Stimulated activated CD8-positive, alpha-beta memory T cell treated with anti-CD3 and anti-CD28 coated beads, Interleukin-15, amount 100 ng/mL, for 48 hours (primary cell): Measurements from ENCODE around the gene RPN1.
A peak's percentile ranks its signal among the peaks of the same experiment; 100 is the strongest.

Source experiments
- DNase-seq, 2 donors: peaks; one replicate each; pipeline ENCODE4 v3.0.0-alpha.2; 2020; ENCODE audit warnings: low read depth in 2 of 2

The RPN1 gene

DNA sequence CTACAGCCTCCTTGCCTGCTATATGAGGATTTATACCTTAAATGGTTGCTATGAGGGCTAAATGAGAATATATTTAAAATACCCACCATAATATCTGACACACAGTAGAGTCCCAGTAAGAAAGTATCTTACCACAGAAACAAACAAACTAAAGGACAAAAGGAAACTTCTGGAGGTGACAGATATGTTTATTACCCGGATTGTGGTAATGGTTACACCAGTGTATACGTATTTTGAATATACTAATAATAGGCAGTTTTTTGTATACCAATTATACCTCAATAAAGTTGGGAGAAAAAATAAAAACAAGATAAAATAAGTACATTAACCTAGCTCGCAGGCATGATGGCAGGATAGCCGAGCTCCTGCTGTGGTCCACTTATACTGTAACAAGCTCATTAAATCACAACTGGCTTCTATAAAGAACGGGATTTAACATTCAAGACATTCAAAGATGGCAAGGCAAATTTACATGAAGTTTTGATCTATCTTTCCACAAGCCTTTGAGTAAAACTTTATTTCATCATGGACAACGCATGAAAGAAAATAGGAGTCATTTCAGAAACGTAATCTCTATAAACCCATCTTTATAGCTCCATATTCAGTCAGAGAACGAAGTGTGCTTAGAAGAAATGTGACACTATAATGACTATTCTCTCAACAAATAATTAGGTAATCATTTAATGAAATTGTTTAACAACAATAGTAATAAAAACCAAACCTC is 1.5 kb downstream of the RPN1 start:
- no peak for DNase-seq

DNA sequence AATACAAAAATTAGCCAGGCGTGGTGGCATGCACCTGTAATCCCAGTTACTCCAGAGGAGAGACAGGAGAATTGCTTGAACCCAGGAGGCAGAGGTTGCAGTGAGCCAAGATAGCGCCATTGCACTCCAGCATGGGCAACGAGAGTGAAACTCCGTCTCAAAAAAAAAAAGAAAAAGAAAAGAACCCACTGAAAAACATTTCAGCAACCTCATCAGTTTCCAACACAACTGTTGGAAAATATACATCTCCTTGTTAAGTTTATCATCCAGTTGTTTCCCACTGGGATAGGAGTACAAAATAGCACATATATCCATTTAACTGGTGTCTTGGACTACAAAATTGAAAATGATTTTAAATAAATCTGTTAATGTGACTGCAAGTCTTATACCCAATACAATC is 2.2 kb downstream of the RPN1 start:
- no peak for DNase-seq

DNA sequence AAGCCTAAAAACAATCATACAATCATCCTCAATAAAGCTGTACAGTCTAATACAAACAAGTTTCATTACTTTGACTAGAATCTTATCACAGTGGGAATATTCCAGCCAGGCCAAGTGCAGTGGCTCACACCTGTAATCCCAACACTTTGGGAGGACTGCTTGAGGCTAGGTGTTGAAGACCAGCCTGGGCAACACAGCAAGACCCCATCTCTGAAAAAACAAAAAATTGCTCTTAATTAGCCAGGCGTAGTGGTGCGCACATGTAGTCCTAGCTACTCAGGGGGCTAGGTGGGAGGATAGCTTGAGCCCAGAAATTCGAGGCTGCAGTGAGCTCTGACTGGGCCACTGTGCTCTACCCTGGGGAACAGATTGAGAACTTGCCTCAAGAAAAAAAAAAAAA is 3.3 kb downstream of the RPN1 start:
- no peak for DNase-seq

DNA sequence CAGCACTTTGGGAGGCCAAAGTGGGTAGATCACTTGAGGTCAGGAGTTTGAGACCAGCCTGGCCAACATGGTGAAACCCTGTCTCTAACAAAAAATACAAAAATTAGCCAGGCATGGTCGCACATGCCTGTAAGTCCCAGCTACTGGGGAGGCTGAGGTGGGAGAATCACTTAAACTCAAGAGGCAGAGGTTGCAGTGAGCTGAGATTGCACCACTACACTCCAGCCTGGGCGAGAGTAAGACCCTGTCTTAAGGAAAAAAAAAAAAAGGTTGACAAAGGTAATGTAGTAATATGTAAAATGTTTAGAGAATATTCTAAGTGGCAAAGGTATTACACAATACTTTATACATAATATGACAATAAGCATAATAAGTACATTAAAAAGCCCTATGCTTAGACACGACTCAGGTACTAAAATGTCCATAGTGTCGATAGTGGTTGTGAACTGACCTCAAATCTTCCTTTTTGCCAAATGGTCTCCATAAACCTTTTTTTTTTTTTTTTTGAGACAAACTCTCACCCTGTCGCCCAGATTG is 16.5 kb downstream of the RPN1 start:
- no peak for DNase-seq

DNA sequence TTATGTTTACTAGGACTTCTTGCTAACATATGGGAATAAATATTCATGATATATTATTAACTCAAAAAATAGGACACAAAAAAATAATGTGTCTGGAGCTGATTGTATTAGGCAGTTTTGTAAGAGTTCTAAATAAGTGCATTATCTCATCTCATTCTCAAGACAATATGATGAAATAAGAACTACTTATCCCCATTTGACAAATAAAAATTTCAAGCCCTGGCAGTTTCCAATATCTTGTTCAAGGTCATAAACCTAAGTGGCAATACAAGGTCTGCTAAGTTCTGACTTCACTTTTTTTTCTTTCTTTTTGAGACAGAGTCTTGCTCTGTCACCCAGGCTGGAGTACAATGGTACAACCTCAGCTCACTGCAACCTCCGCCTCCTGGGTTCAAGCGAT is 18.3 kb downstream of the RPN1 start:
- no peak for DNase-seq

DNA sequence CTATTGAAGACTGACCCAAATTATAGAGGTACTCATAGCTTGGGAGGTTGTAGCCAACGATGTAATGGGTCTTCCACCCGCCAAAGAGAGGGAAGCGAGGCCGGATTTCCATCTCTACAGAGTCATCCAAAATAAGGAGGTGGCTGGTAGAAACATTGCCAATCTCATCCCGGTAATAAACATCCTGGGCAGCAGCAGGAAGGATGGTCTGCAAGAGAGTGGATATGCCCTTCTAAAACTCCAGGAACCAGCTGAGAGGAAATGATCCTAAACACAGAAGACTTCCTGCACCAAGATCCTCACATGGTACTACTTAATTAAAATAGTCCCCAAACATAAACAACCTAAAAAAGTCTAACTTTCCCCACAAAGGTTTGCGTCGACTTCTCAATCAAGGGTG is 20.7 kb downstream of the RPN1 start:
- no peak for DNase-seq

DNA sequence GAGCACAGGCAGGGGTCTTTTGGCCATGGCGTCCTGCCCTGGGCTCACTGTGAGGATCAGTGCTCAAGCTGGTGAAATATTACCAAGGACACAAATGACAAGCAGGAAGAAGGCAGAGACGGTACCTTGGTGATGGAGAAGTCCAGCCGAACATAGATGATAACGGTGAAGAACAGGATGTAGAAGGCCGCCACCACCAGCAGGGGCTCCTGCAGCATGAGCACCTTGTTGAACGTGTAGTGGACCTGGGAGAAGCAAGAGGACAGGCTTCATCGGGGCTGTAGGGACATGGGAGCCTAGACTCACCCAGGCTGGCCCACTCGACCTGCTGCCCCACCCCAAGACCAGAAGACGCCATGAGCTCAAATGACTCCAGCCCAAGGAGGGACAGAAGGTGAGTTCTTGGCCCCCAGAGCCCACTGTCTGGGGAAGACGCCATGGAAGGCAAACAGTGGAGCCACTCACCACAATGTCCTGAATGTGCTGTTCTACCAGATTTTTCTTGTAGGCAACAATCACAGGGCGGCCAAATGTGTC is 25.1 kb downstream of the RPN1 start:
- no peak for DNase-seq

DNA sequence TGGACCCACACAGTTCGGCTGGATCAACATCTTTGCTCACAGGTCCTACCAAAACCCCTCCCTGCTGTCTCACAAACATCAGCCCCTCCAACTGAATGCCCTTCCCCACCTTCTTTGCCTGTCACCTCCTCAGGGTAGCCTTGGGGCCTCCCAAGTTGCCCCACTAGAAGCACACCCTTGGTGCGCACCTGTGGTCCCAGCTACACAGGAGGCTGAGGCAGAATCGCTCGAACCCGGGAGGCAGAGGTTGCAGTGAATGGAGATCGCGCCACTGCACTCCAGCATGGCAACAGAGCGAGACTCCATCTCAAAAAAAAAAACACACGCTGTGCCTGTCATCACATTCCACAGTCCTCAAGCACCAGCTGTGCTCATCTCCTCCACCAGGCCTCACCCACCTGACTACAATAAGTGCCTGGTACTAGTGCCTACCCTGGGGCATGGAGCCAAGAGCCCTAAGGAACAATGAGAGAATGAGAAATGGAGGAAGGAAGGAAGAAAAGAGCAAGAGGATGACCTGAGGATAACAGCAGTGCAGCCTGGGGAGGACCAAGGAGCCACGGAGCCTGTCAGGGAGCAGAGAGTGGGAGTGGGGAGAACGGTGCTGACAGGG is 26.0 kb downstream of the RPN1 start:
- no peak for DNase-seq

DNA sequence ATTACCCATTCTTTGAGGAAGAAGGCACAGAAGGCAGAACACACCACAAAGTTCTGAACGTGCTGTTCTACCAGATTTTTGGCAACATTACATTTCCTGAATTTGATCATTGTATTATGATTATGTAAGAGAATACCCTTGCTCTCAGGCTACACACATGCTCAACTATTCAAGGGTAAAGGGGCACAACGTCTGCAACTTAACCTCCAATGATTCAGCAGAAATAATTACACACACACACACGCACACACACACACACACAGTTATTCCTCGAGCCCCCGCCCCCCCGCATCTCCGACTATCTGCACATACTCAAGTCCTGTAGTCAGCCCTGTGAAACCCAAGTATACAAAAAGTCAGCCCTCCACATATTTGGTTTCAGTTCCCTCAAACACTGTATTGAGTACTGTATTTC is 26.8 kb downstream of the RPN1 start:
- DNase-seq = no peak

DNA sequence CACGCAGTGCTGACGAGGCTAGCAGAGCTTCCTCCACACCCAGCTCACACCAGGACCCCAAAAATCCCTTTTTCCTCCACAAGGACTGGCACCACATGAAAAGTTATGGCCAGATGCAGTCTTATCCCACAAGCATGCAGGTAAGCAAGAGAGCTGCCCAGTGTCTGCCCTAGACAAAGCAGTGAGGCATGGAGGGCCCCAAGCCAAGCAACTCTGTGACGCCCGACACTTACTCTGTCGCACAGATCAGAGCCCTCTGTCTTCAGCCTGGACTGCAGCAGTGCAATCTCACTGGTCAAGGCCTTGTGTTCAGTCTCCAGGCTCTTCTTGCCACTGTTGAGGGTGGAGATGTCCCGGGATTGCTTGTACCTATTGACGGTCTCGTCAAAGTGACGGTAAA is 28.7 kb downstream of the RPN1 start:
- no peak for DNase-seq

DNA sequence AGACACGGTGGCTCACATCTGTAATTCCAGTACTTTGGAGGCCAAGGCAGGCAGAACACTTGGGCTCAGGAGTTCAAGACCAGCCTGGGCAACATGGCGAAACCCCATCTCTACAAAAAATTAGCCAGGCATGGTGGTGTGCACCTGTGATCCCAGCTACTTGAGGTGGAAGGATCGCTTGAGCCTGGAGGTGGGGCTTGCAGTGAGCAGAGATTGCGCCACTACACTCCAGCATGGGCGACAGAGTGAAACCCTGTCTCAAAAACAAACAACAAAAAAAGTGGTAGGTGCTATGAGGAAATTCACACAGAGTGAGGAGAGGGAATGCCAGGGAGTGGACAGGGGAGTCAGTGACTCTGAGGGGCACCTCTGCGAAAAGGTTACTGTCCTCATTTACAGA is 29.4 kb downstream of the RPN1 start:
- DNase-seq = no peak

DNA sequence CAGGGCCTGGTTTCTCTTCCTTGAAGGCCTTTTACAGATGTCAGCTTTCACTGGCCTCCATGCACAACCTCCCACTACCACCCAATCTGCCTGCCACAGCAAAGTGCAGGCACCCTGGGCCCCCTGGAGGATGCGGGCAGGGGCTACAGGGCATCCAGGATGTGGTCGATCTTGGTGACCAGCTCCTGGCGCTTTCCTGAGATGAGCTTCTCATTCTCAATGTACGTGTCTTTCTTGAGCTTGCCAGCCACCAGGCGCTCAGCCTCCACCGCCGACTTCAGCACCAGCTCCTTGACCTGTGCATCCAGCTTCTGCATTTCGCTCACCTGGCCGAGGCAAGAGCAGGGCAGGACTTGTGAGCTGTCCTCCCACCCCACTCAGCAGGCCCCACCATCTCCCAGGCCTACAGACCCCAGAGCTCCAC is 30.3 kb downstream of the RPN1 start:
- peak in 1 of 2 donors; percentile 10 for DNase-seq

DNA sequence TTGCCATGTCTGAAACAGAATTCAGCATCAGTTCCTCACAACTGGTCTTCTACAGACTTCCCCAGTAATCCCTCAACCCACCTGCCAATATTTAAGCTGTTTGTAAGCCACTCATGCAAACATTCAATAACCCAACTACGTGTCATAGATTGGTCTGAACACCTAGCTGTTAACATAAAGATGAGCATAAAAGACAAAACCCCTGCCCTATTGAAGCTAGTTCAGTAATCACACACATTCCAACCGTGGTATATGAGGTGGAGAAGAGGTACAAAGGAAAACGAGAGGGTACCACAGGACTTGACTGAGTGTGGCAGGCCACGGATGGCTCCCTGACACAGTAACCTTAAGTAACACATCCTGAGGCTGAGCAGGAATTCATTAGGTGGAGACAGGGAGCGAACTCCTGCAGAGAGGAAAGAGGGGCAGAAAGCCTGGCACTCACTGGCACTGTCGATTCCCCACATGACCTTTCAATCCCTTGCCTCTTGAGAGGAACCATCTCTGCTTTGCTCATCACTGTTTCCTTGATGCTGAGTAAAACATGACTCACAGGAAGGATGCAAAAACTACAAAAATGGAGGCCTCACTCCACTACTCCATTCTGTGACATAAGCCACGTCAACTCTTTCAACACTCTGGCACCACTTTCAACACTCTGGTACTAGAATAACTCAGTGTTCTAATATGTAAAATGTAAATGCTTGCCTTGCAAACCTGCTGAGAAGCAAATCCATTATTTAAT is 31.3 kb downstream of the RPN1 start:
- DNase-seq = peak in 1 of 2 donors; percentile 16

DNA sequence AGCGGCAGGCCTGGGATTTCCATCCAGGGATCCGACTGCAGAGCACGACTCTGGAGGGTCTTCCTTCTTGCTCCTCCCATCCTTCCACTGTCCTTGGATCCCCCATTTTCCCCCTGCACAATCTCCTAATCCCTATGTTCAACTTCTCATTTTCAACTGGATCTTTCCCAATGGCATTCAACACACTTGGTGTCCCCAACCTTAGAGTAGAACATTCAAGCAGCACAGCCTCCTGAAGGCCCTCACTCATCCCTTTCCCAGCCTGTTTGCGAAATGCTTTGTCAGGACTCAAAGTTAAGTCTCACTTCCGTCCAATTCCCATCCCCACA is 32.3 kb downstream of the RPN1 start:
- no peak for DNase-seq

DNA sequence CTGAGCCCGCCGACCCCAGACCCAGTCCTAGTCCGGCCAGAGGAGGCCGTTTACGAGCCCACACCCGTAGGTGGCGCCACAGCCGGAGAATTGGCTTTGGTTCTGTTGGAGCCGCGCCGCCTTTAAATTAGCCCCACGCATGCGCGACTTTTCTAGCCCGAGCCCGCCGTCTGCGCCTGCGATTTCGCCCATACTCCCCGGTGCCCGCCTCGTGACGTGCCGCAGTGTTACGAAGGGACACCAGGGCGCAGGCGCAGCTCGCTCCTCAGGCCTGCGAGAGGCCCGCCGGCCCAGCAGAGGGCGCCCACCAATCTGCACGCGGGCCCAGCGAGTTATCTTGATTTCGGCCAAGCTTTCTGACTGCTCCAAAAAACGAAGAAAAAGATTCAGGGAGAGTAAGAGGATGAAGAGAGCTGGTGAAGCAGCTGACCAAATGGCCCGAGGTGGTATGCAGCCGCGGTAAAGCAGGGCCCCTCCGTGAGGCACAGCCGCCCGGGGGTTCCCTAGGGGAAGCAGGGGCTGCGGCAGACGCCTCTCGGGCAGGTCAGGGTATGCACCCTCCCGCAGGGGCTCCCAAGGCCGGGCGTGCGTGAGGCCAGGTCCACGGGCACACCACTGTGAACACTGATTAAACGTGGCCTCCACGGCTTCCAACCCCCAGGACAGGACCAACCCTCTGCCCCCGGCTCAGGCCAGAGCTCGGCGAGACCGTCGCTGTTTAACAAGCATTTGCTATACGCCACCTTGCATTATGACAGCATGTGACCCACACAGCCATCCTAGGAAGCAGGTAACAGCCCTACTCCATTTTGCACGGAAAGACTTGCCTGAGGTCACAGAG is 32.8 kb downstream of the RPN1 start:
- DNase-seq = peak; percentile 92 to 98

DNA sequence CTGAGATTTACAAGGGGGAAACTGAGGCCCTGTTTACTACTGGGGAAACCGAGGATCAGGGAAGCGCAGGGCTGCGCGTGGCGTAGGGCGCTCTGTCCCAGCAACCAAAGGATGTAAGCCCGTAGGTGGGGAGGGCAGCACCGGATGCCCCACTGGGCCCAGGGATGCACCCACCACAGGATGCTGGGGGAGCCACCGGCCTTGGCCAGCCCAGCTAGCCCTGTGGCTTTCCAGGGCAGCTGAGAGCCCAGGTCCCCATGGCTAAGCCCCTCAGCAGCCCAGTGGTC is 33.4 kb downstream of the RPN1 start:
- DNase-seq = peak in 1 of 2 donors; percentile 9

DNA sequence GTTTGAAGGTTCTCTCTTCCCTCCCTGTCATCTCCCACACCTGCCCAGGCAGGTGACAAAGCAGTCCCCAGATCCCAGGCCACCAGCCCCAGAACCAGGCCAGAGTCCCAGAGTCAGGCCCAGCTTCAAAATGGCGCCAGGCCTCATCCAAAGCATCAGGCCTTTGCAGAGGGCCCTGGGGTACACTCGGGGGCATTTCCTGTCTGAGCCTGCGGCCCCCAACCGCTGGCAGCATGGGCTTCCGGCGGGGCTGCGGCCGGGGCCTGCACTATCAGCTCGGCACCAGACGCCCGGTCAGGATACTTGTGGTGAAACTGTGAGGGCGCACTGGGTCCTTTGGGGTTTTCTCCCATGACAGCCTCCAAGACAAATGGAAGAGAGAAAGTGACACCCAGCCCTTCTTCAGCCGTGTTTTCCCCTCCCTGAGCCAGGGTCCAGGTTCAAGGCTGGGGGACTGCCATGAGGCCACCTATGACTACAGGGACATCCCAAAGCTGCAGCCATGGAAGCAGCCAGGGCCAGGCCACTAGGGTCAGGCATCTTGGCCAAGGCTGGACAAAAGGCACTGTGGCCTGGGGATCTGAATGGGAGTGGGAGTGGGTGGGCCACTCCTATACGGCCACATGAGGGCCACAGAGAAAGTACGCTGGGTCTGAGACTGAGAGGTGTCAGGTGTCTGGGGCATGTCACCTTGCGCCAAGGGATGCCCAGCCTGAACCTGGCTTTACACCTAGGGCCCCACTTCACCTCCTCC is 33.9 kb downstream of the RPN1 start:
- DNase-seq = no peak

DNA sequence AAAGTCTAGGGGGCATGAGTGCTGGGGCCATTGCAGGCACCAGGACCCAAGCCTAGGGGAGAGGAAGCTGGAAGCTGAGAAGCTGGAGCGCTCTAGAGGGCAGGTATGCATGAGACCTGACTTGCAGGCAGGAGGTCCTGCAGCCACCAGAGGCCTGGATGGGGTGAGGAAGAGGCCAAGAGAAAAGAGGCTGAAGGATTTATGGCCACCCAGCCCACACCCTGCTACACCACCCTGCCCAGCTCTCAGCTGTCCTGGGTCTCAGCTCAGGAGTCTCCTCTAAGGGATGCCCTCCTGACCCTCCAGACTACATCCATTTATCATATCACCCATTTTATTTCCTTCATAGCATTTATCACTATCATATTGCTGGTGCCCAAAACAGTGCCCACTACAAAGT is 36.5 kb downstream of the RPN1 start:
- DNase-seq = no peak

DNA sequence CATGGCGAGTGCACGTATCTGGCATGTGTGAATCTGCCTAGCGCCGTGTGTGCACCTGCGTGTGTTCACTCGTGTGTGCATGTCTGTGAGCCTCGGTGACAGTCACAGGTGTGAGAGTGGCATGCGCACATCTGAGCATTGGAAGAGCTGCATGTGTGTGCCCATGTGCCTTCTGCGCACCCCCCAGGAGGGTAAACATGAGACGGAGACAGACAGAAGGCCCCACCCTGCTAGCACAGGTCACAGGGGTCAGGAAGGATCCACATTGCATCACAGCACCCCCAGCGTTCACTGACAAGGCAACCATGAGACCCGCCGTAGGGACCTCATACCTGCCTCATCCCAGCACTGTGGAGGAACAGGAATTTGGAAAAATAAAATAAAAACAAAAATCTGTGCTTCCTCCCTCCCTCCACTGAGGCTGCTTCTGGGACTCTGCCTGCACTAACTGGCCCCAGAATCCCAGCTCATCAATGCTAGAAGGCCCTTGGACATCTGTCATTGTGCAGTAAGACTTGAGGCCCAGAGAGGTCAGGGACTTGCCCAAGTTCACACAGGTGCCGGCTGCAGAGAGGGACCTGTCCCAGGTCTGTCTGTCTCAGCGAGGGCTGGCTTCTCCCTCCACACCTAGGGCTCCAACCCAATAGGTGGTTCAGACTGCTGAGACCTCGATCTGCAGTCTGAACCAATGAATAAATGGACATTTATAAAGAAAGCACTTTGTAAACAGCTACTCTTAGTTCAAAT is 37.4 kb downstream of the RPN1 start:
- no peak for DNase-seq

DNA sequence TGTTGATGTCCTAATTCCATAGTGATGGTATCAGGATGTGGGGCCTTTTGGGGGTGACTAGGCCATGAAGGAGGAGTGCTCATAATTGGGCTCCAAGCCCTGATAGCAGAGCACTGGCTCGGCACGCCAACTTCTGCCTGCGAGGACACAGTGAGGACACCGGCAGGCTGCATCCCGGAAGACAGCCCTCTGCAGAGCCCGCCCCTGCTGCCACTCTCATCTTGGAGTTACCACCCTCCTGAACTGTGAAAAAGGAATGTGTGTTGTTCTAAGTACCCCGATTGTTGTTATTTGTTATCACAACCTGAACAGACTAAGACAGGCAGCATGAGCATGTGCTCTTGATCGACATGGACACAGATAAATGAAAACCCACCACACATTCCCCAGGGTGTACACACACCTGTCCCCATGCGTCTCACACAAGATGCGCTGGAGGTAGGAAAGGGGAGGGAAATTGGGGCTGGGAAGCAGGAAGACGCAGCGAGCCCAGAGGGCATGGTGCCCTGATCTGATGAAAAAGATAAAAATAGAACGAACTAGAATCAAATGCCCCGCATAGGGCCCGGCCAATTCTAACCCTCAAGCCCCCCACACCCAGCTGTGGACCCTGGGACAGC is 40.1 kb downstream of the RPN1 start:
- DNase-seq = no peak
